HepG2 (cell line): ENCODE data around the gene INPP4B. TPM values are rescaled to one million over a fixed set of nuclear protein-coding genes. Genes with fewer than 3 reads are reported as not detected.

Experiments used
- ATAC-seq: fragments of 200-7000 bp; cut with Tn5 transposase; 3 replicates; pipeline ENCODE4 v1.9.1; 2020; ENCODE audit warnings: mild to moderate bottlenecking, moderate library complexity
- BruUV-seq: library from RNA; stranded (reverse); fragments of 400-500 nt; replicated peaks from 2 replicates; lab custom pipeline; 2021; lab: Mats Ljungman, UMichigan
- CTCF ChIA-PET: fragments of 300-600 bp; formaldehyde crosslinking; extraction: SDS; loops from one replicate; lab custom pipeline; 2021; ENCODE audit warnings: low total read pairs, inconsistent platforms, low intra/inter-chr PET ratio; lab: Yijun Ruan, JAX
- POLR2A ChIA-PET: fragments of 350-600 bp; sonication (Branson Sonifier 250); formaldehyde crosslinking; loops from one replicate; lab custom pipeline; 2020; ENCODE audit warnings: antibody characterized with exemption, inconsistent platforms; lab: Yijun Ruan, JAX
- DNase-seq: peaks from one replicate; pipeline ENCODE4 v3.0.0-alpha.2; 2015; ENCODE audit warnings: low spot score
- FAIRE-seq: peaks from 3 replicates; lab custom pipeline; 2011; peaks lifted over from hg19 to GRCh38; lab: Jason Lieb, UNC
- H2AFZ ChIP-seq: one replicate; pipeline ENCODE4 v1.6.1; 2011; ENCODE audit warnings: low read length, inconsistent platforms
- H3K27ac ChIP-seq: fragments of 300-600 bp; 3 replicates; pipeline ENCODE4 v1.8.0; 2011; ENCODE audit warnings: mixed run types, mild to moderate bottlenecking, mixed read lengths, low read length, inconsistent platforms; ENCODE audit not compliant: insufficient read depth; ENCODE audit errors: extremely low read length
- H3K27me3 ChIP-seq, 2 experiments: fragments of 200-600 bp in 1 of 2; 2 replicates in 1 of 2; 3 replicates in 1 of 2; pipeline versions ENCODE4 v1.6.0 to v1.8.0; 2011; ENCODE audit warnings: low read length in 2 of 2, mild to moderate bottlenecking in 2 of 2, moderate library complexity in 2 of 2, inconsistent platforms in 1 of 2; ENCODE audit not compliant: insufficient read depth in 2 of 2, control insufficient read depth in 1 of 2
- H3K36me3 ChIP-seq, 2 experiments: fragments of 200-600 bp in 1 of 2; replicated peaks in 1 of 2; 2 replicates in 1 of 2; 3 replicates in 1 of 2; pipeline versions ENCODE4 v1.5.1 to v1.8.0; 2011; ENCODE audit warnings: low read length in 2 of 2, inconsistent platforms in 1 of 2; ENCODE audit not compliant: insufficient read depth in 2 of 2, control insufficient read depth in 1 of 2
- H3K4me1 ChIP-seq: 2 replicates; pipeline ENCODE4 v1.5.1; 2012; ENCODE audit warnings: low read length, inconsistent platforms; ENCODE audit not compliant: insufficient read depth
- H3K4me2 ChIP-seq: 2 replicates; pipeline ENCODE4 v1.6.0; 2011; ENCODE audit warnings: low read depth, low read length, inconsistent platforms
- H3K4me3 ChIP-seq, 3 experiments: fragments of 200-600 bp in 1 of 3; sonication (generic), shearing (Covaris generic) in 1 of 3; replicated peaks in 1 of 3; 2 replicates each; pipeline ENCODE4 v1.5.1; 2011 to 2016; ENCODE audit warnings: low read length in 3 of 3, inconsistent platforms in 2 of 3, low read depth in 2 of 3, mild to moderate bottlenecking in 2 of 3, control low read depth in 1 of 3, mixed read lengths in 1 of 3; ENCODE audit not compliant: insufficient read depth in 1 of 3
- H3K79me2 ChIP-seq: one replicate; pipeline ENCODE4 v1.6.1; 2011; ENCODE audit warnings: low read length, inconsistent platforms; ENCODE audit not compliant: insufficient read depth
- H3K9ac ChIP-seq: 2 replicates; pipeline ENCODE4 v1.6.0; 2011; ENCODE audit warnings: mild to moderate bottlenecking, low read depth, low read length, inconsistent platforms; ENCODE audit not compliant: insufficient read depth
- H3K9me3 ChIP-seq: 2 replicates; pipeline ENCODE4 v1.5.1; 2012; ENCODE audit warnings: mild to moderate bottlenecking, low read length
- H4K20me1 ChIP-seq: 2 replicates; pipeline ENCODE4 v1.6.0; 2011; ENCODE audit warnings: inconsistent platforms, mild to moderate bottlenecking, low read length, moderate library complexity; ENCODE audit not compliant: insufficient read depth
- MAFF ChIP-seq: IDR thresholded peaks from 2 replicates; pipeline ENCODE4 v1.6.1; 2011; ENCODE audit warnings: low read depth, low read length, improper control_type of control experiment
- NCOA1 ChIP-seq: sonication (generic); formaldehyde crosslinking; IDR thresholded peaks from 2 replicates; pipeline ENCODE4 v1.9.0; 2021; ENCODE audit warnings: missing genetic modification reagents
- NCOA5 ChIP-seq: sonication (generic); formaldehyde crosslinking; IDR thresholded peaks from 2 replicates; pipeline ENCODE4 v1.4.0; 2020; ENCODE audit warnings: missing genetic modification reagents
- RARA ChIP-seq: IDR thresholded peaks from 2 replicates; pipeline ENCODE4 v1.6.1; 2016; ENCODE audit warnings: missing genetic modification reagents, missing compliant biosample characterization
- RBFOX2 ChIP-seq: fragments of 200-400 bp; formaldehyde crosslinking; IDR thresholded peaks from 2 replicates; pipeline ENCODE4 v1.6.1; 2017; ENCODE audit warnings: low read depth, mild to moderate bottlenecking, low read length
- ZBTB3 ChIP-seq: sonication (generic); formaldehyde crosslinking; IDR thresholded peaks from 2 replicates; pipeline ENCODE4 v1.4.0; 2020; ENCODE audit warnings: low read depth, mild to moderate bottlenecking, moderate library complexity, missing genetic modification reagents, borderline replicate concordance
- ZNF33B ChIP-seq: sonication (generic); formaldehyde crosslinking; IDR thresholded peaks from 2 replicates; pipeline ENCODE4 v1.5.1; 2020; ENCODE audit warnings: mild to moderate bottlenecking, missing genetic modification reagents
- ZNF431 ChIP-seq: sonication (generic); formaldehyde crosslinking; IDR thresholded peaks from 2 replicates; pipeline ENCODE4 v1.9.0; 2022; ENCODE audit warnings: missing genetic modification reagents, low read depth, mild to moderate bottlenecking, borderline replicate concordance
- ZSCAN12 ChIP-seq: sonication (generic); formaldehyde crosslinking; IDR thresholded peaks from 2 replicates; pipeline ENCODE4 v1.9.0; 2021; ENCODE audit warnings: mild to moderate bottlenecking, missing genetic modification reagents
- WGBS: methylation state at CpG from one replicate; pipeline ENCODE4 v1.1.6; 2017; ENCODE audit warnings: low lambda C conversion rate; 5-methylcytosine and 5-hydroxymethylcytosine counted together
- in situ Hi-C: cut with HindIII; loops from 2 replicates; pipeline ENCODE4 v1.10.0; 2017; ENCODE audit warnings: low pct_unique_long_range_greater_than_20kb; ENCODE audit not compliant: extremely low pct_ligation_motif_present
- intact Hi-C: fragments of 100-400 bp; cut with micrococcal nuclease; formaldehyde crosslinking; loops from one replicate; pipeline ENCODE4 v1.10.0; 2022; ENCODE audit not compliant: unreplicated experiment
- polyA plus RNA-seq, 8 experiments: library from polyadenylated mRNA; depleted of rRNA in 3 of 8; stranded (reverse) in 7 of 8; unstranded in 1 of 8; fragments of >200 nt; fragmentation: Illumina TruSeq in 4 of 8; extraction: Trizol in 4 of 8; gene quantifications; 2 replicates each; pipeline versions ENCODE4 v1.2.1 to v1.2.3, GENCODE V29; 2011 to 2016; ENCODE audit warnings: low read depth in 4 of 8, missing spikeins in 1 of 8, mixed read lengths in 1 of 8; ENCODE audit not compliant: insufficient read depth in 1 of 8
- total RNA-seq, 5 experiments: library from RNA; depleted of rRNA; stranded (reverse); fragments of >200 nt; fragmentation: Illumina TruSeq; extraction: Trizol; gene quantifications; 2 replicates each; pipeline ENCODE4 v1.2.3, GENCODE V29; 2016; ENCODE audit warnings: low read depth in 1 of 5
- TF ChIP-seq, protein P1 (sequence below): sonication (generic); formaldehyde crosslinking; conservative IDR thresholded peaks from 2 replicates; pipeline ENCODE4 v1.8.1; 2023; ENCODE audit warnings: missing genetic modification reagents
- TF ChIP-seq, protein P2 (sequence below): sonication (generic); formaldehyde crosslinking; IDR thresholded peaks from 2 replicates; pipeline ENCODE4 v1.4.0; 2020; ENCODE audit warnings: missing genetic modification reagents, borderline replicate concordance

INPP4B gene
- total and polyA plus RNA-seq, 2 of the 13 experiments (the other 11 are each of a cell fraction or from before 2014, with no cell fraction given), result not detected

DNA sequence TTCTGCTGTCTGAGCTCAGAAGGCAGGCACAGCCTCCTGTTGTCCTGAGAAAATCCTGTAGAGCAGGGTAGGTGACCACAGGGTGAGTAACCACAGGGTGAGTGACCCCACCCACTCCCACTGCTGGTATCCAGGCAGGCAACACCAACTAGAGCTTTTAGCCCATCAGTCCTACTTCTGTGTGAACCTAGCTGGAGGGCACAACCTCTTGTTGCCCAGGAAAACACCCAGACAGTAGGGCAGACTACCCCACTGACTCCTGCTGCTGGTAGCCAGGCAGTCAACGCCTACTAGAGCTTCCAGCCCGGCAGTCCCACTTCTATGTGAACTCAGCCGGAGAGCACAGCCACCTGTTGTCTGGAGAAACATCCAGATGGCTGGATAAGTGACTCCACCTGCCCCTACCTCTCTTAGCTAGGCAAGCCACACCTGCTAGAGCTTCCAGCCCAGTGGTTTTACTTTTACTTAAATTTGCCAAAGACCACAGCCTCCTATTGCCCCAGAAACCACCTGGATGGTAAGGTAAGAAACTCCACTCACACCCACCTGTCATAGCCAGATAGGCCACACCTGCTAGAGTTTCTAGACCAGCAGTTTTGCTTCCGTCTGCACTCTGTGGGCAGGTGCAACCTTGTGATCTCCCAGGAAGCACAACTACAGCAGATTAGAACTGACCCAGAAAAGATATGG lies 371.6 kb downstream of the INPP4B start:
- H4K20me1 ChIP-seq, result no peaks in the 10 kb centered on the region
- no peak for TF ChIP-seq ZNF33B (CRISPR knock-in tag)
- TF ChIP-seq NCOA5, result no peak
- TF ChIP-seq MAFF, result no peak
- TF ChIP-seq RARA (CRISPR knock-in tag), result no peak
- no peak for TF ChIP-seq NCOA1 (CRISPR knock-in tag)
- TF ChIP-seq RBFOX2, result no peak
- no peak for TF ChIP-seq ZBTB3 (CRISPR knock-in tag)
- TF ChIP-seq, protein P1, sequence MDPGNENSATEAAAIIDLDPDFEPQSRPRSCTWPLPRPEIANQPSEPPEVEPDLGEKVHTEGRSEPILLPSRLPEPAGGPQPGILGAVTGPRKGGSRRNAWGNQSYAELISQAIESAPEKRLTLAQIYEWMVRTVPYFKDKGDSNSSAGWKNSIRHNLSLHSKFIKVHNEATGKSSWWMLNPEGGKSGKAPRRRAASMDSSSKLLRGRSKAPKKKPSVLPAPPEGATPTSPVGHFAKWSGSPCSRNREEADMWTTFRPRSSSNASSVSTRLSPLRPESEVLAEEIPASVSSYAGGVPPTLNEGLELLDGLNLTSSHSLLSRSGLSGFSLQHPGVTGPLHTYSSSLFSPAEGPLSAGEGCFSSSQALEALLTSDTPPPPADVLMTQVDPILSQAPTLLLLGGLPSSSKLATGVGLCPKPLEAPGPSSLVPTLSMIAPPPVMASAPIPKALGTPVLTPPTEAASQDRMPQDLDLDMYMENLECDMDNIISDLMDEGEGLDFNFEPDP (CRISPR knock-in tag), result no peak
- no peak for TF ChIP-seq ZSCAN12 (CRISPR knock-in tag)
- TF ChIP-seq ZNF431 (CRISPR knock-in tag), result no peak
- TF ChIP-seq, protein P2, sequence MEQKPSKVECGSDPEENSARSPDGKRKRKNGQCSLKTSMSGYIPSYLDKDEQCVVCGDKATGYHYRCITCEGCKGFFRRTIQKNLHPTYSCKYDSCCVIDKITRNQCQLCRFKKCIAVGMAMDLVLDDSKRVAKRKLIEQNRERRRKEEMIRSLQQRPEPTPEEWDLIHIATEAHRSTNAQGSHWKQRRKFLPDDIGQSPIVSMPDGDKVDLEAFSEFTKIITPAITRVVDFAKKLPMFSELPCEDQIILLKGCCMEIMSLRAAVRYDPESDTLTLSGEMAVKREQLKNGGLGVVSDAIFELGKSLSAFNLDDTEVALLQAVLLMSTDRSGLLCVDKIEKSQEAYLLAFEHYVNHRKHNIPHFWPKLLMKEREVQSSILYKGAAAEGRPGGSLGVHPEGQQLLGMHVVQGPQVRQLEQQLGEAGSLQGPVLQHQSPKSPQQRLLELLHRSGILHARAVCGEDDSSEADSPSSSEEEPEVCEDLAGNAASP (CRISPR knock-in tag), result no peak
- TF ChIP-seq, all 625 proteins: peak for 0
- in situ Hi-C loops (no loop called here), intact Hi-C loops (no loop called here)
- no peak for DNase-seq
- H2AFZ ChIP-seq, result no peak overlapping the region
- no peak overlapping the region for H3K4me3 ChIP-seq
- no TSS peak for BruUV-seq
- H3K79me2 ChIP-seq, result no peaks in the 10 kb centered on the region
- CTCF ChIA-PET, result no interaction called here
- POLR2A ChIA-PET, result no interaction called here
- H3K27me3 ChIP-seq, result no peaks in the 10 kb centered on the region; a peak in 1 of 5 replicates
- H3K4me1 ChIP-seq, result no peaks in the 10 kb centered on the region
- no peak overlapping the region for H3K4me2 ChIP-seq
- H3K36me3 ChIP-seq, result no peaks in the 10 kb centered on the region
- ATAC-seq, result no peak
- H3K27ac ChIP-seq, result no peak overlapping the region
- FAIRE-seq, result no peak
- no peak overlapping the region for H3K9ac ChIP-seq
- WGBS, result 10% methylated on average over 1 of the region's 4 CpGs
- H3K9me3 ChIP-seq, result no peaks in the 10 kb centered on the region
